Stimulated activated CD8-positive, alpha-beta memory T cell treated with anti-CD3 and anti-CD28 coated beads, Interleukin-7, amount 100 ng/mL, for 1 hour (primary cell): Measurements from ENCODE around the gene ATG9B.

Experiments
- DNase-seq, 2 donors: peaks; one replicate each; pipeline ENCODE4 v3.0.0-alpha.2; 2020; ENCODE audit warnings: low read depth in 2 of 2

The ATG9B gene

GRCh38 chr7:151000897-151001495 lies 23.3 kb downstream of the ATG9B start:
- DNase-seq, result no peak

GRCh38 chr7:150999497-151000230 lies 24.6 kb downstream of the ATG9B start:
- no peak for DNase-seq

GRCh38 chr7:150999001-150999400 lies 25.3 kb downstream of the ATG9B start:
- no peak for DNase-seq

- DNase-seq, result no peak
Measured at GRCh38 chr7:150998341-150998740, 26.0 kb downstream of the ATG9B start.

- DNase-seq, result no peak
Measured at GRCh38 chr7:150997817-150998216, 26.5 kb downstream of the ATG9B start.

GRCh38 chr7:150997075-150997511 lies 27.2 kb downstream of the ATG9B start:
- DNase-seq, result no peak

- DNase-seq, result no peak
Measured at GRCh38 chr7:150996376-150997074, 27.8 kb downstream of the ATG9B start.

- DNase-seq, result no peak
Measured at GRCh38 chr7:150994838-150995510, 29.3 kb downstream of the ATG9B start.

GRCh38 chr7:150994141-150994837 lies 30.0 kb downstream of the ATG9B start:
- no peak for DNase-seq

GRCh38 chr7:150993511-150993910 lies 30.8 kb downstream of the ATG9B start:
- DNase-seq, result no peak

GRCh38 chr7:150992833-150993302 lies 31.4 kb downstream of the ATG9B start:
- no peak for DNase-seq

GRCh38 chr7:150992051-150992640 lies 32.1 kb downstream of the ATG9B start:
- no peak for DNase-seq

- no peak for DNase-seq
Measured at GRCh38 chr7:150990416-150991186, 33.7 kb downstream of the ATG9B start, which contains the start of gene NOS3. Gene NOS3, plus strand, starts transcription at chr7:150991017. Its CDS starts 2,787 bp downstream, at chr7:150993804.

GRCh38 chr7:150989456-150989855 lies 34.8 kb downstream of the ATG9B start:
- no peak for DNase-seq

GRCh38 chr7:150988230-150989226 lies 35.8 kb downstream of the ATG9B start:
- peak; percentile 34 to 57 for DNase-seq

GRCh38 chr7:150986556-150986955 lies 37.7 kb downstream of the ATG9B start:
- DNase-seq, result no peak

- no peak for DNase-seq
Measured at GRCh38 chr7:150986099-150986512, 38.2 kb downstream of the ATG9B start.

- no peak for DNase-seq
Measured at GRCh38 chr7:150983893-150984368, 40.4 kb downstream of the ATG9B start.

GRCh38 chr7:150982351-150982750 lies 41.9 kb downstream of the ATG9B start:
- DNase-seq, result no peak
